Stimulated activated CD4-positive, alpha-beta T cell treated with anti-CD3 and anti-CD28 coated beads, Interleukin-1b, Interleukin-23, amount 100 ng/mL, for 48 hours (primary cell): ENCODE results near the gene GAS6.
"Not testable (repeated sequence)": the region's sequence is repeated elsewhere in the genome, so short reads cannot be mapped to it uniquely, and the experiment has no call there.

Experiments used
- DNase-seq: peaks from one replicate; pipeline ENCODE4 v3.0.0-alpha.2; 2020

GAS6 gene

GRCh38 chr13:113804017-113804702 is 59.7 kb downstream of the GAS6 start:
- no peak for DNase-seq

GRCh38 chr13:113803409-113804016 is 60.4 kb downstream of the GAS6 start:
- DNase-seq: no peak

GRCh38 chr13:113802761-113803160 is 61.1 kb downstream of the GAS6 start:
- no peak for DNase-seq

GRCh38 chr13:113802090-113802531 is 61.8 kb downstream of the GAS6 start:
- DNase-seq: no peak

- no peak for DNase-seq
These were observed 62.5 kb downstream of the GAS6 start for GRCh38 chr13:113801289-113801961.

GRCh38 chr13:113800576-113800926 is 63.3 kb downstream of the GAS6 start:
- no peak for DNase-seq

- DNase-seq: no peak
These were observed 65.6 kb downstream of the GAS6 start for GRCh38 chr13:113798200-113798811.

- no peak for DNase-seq
These were observed 66.8 kb downstream of the GAS6 start for GRCh38 chr13:113796964-113797676.

GRCh38 chr13:113796211-113796963 is 67.5 kb downstream of the GAS6 start:
- DNase-seq: no peak

- DNase-seq: not testable (repeated sequence)
These were observed 68.5 kb downstream of the GAS6 start for GRCh38 chr13:113795362-113795761.

GRCh38 chr13:113794764-113795173 is 69.1 kb downstream of the GAS6 start:
- DNase-seq: no peak

GRCh38 chr13:113794086-113794485 is 69.8 kb downstream of the GAS6 start:
- DNase-seq: no peak

- DNase-seq: no peak
These were observed 70.2 kb downstream of the GAS6 start for GRCh38 chr13:113793718-113794085.

GRCh38 chr13:113792886-113793717 is 70.8 kb downstream of the GAS6 start:
- no peak for DNase-seq

- no peak for DNase-seq
These were observed 71.6 kb downstream of the GAS6 start for GRCh38 chr13:113792236-113792770.

- DNase-seq: no peak
These were observed 72.1 kb downstream of the GAS6 start for GRCh38 chr13:113791761-113792160.

- DNase-seq: no peak
These were observed 72.7 kb downstream of the GAS6 start for GRCh38 chr13:113791226-113791625.

- not testable (repeated sequence) for DNase-seq
These were observed 73.9 kb downstream of the GAS6 start for GRCh38 chr13:113789931-113790330.

GRCh38 chr13:113789167-113789566 is 74.7 kb downstream of the GAS6 start:
- no peak for DNase-seq

- DNase-seq: no peak
These were observed 75.3 kb downstream of the GAS6 start for GRCh38 chr13:113788413-113789135.
